M059J (cell line): ENCODE results near the gene AFG1L. TPM values are rescaled to one million over a fixed set of nuclear protein-coding genes. Genes with fewer than 3 reads are reported as not detected.
A peak's percentile ranks its signal among the peaks of the same experiment; 100 is the strongest.
"Not testable (repeated sequence)": the region's sequence is repeated elsewhere in the genome, so short reads cannot be mapped to it uniquely, and the experiment has no call there.

Source experiments
- DNase-seq: peaks from one replicate; pipeline ENCODE4 v3.0.0-alpha.2; 2012; ENCODE audit warnings: low read depth
- total RNA-seq: library from RNA; depleted of rRNA; stranded (reverse); fragments of >200 nt; shearing (Covaris generic); gene quantifications from 2 replicates; pipeline ENCODE4 v1.2.3, GENCODE V29; 2014

Gene AFG1L
- total RNA-seq, 1 experiment from 2014 or later = 8.9 TPM

GRCh38 chr6:108288742-108289141 is 6.1 kb upstream of the AFG1L start:
- DNase-seq = no peak

GRCh38 chr6:108291091-108291490 is 3.8 kb upstream of the AFG1L start:
- DNase-seq = no peak

DNA sequence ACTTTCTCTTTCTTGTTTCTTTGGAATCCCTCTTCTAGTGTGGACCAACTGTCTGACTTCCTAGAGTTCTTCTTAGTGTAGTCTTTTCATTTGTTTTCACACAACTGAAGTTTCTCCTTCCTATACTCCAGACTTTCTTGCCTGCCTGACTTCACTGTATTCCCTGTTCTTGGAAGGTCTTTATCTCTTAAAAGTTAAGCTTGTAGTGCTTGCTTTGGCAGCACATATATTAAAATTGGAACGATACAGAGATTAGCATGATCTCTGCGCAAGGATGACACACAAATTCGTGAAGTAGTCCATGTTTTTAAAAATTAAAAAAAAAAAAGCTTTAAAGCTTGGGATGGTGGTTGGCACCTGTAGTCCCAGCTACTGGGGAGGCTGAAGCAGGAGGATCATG is 2.3 kb upstream of the AFG1L start:
- DNase-seq = not testable (repeated sequence)

GRCh38 chr6:108293527-108294296 is 1.1 kb upstream of the AFG1L start:
- no peak for DNase-seq

DNA sequence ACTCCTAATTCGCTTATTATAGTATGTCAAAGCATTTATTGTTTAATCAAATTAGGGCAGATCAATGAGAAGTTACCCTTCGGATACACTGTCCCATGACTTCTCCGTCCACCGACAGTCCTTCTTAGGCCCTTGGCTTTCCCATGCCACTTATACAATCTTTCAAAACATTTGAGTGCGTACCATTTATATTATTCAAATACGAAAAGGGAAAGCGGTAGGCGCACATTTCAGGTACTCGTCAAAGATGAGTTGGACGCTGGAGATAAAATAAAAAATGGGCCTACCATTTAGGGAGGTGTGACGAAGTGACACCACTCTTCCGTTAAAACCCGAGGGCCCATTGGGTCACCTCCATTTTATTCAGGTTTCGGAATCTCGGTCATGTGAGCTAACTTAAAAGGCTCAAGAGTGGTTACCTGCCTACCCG is 542 bp upstream of the AFG1L start:
- no peak for DNase-seq

DNA sequence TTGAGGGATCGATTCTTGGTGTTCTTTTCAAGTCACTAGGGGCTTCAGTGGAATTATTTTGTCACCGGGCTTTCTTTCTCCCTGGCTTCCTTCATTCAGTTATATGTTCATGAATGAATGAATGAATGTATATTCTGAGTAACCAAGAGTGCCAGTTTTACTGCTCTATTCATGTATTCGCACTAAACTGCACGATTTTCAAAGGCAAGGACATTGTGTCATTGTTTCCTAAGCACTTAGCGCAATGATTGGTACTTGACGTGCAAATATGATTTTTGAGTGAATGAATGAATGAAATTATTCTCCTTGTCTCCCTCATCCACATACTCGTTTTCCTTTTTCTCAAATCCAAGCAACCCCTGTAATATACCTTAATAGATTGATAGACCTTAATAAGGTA is 822 bp downstream of the AFG1L start:
- DNase-seq = no peak

DNA sequence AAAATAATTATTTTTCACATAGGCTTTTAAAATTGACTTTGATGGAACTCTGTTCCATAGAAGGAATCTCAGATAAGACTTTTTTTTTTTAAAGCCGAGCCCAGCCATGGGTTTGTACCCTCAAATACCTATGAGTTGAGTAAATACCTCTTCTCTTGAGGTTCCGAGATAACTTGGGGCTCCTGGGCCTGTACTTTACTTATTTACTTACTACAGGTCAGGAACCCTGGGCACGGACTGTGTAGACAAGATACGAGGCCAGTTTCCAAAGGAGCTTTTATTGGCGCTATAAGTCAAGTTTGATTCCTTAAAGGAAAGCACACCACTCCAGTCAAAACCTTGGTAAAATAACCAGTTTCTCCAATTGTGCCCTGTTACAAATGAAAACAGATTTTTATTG is 7.5 kb downstream of the AFG1L start:
- no peak for DNase-seq

- DNase-seq = no peak
These were observed 9.8 kb downstream of the AFG1L start for GRCh38 chr6:108304646-108305045.

DNA sequence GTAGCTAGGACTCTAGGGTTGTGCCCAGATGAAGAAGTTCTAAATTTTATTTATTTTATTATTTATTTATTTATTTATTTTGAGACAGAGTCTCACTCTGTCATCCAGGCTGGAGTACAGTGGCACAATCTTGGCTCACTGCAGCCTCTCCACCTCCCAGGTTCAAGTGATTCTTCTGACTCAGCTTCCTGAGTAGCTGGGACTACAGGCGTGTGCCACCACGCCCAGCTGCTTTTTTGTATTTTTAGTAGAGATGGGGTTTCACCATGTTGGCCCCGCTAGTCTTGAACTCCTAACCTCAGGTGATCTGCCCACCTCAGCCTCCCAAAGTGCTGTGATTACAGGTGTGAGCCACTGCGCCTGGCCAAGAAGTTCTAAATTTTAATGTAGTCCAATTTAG is 13.8 kb downstream of the AFG1L start:
- peak; percentile 28 for DNase-seq

GRCh38 chr6:108309844-108310243 is 15.0 kb downstream of the AFG1L start:
- DNase-seq = no peak

GRCh38 chr6:108312605-108313004 is 17.8 kb downstream of the AFG1L start:
- no peak for DNase-seq

DNA sequence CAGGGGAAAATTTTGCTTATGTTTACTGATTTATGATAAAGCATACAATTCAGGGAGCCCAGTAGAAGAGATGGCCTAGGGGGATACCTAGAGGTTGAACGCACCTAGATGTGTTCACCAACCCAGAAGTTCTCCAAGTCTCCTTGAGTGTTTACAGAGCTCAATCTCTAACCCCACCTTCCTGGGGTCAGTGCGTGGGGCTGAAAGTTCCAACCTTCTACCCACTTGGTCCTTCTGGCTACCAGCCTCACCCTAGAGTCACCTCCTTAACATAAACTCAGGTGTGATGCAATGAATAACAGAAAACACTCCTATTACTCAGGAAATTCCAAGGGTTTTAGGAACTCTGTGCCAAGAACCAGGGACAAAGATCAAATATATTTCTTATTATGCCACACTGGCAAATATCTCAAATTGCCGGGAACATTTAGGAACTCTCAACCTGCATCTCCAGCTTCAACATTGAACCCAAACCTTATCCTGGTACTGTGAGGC is 26.4 kb downstream of the AFG1L start:
- peak; percentile 18 for DNase-seq

GRCh38 chr6:108322728-108323127 is 27.9 kb downstream of the AFG1L start:
- no peak for DNase-seq

DNA sequence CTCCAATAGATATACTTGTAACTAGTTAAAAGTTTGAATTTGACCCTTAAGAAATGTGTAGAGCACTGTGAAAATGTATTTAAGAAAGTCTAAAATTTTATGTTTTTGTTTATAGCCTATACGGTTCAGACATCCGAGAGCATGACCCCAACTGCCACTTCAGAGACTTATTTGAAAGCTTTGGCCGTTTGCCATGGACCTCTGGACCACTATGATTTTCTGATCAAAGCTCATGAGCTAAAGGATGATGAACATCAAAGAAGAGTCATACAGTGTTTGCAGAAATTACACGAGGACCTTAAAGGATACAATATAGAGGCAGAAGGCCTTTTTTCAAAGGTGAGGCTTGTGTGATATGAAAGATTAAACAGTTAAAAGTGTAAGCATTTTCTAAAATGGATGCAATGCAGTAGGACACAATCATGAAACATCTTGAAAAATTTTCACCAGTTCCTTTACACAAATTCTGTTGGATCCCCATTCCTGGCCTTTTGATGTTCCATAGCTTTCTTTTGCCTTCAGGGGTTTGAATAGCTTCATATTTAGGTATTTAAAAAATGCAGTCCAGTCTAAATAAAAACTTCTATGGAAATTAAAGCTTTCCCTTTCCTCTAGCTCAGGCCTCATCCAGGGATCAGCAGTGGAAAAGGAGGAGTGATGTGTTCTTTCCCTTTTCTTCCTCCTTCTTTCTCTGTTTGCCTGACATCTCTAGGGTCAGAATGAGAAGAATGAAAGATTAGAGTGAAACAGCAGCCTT is 29.0 kb downstream of the AFG1L start:
- DNase-seq = no peak

GRCh38 chr6:108330221-108330785 is 35.4 kb downstream of the AFG1L start:
- DNase-seq = not testable (repeated sequence)

GRCh38 chr6:108330806-108331205 is 36.0 kb downstream of the AFG1L start:
- DNase-seq = no peak

GRCh38 chr6:108331982-108332381 is 37.1 kb downstream of the AFG1L start:
- DNase-seq = no peak

GRCh38 chr6:108336971-108337370 is 42.1 kb downstream of the AFG1L start:
- DNase-seq = no peak

DNA sequence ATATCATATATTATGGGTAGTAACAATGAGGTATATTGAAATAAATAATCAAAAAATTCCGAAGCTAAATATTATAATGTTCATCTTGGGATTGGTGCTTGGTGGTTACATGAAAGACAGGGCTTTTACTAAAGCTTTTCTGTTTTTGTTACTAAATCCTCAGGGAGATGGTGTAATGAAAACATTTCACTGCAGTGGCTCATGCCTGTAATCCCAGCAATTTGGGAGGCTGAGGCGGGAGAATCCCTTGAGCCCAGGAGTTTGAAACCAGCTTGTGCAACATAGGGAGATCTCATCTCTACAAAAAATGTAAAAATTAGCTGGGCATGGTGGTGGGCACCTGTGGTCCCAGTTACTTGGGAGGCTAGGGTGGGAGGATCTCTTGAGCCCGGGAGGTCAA is 42.9 kb downstream of the AFG1L start:
- no peak for DNase-seq

GRCh38 chr6:108341372-108341771 is 46.5 kb downstream of the AFG1L start:
- no peak for DNase-seq

DNA sequence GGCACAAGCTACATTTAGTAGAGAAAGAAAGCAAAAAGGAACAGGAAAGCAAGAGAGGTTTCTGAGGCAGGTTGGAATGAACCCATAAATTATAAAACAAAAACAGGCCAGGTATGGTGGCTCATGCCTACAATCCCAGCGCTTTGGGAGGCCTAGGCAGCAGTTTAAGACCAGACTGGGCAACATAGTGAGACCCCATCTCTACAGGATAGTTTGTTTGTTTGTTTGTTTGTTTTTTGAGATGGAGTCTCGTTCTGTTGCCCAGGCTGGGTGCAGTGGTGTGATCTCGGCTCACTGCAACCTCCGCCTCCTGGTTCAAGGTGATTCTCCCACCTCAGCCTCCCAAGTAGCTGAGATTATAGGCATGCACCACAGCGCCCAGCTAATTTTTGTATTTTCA is 49.0 kb downstream of the AFG1L start:
- DNase-seq = no peak

GRCh38 chr6:108348655-108349349 is 53.9 kb downstream of the AFG1L start:
- no peak for DNase-seq
